H1 (cell line): ENCODE results near the gene MAP4K5. TPM values are rescaled to one million over a fixed set of nuclear protein-coding genes. Genes with fewer than 3 reads are reported as not detected.

ENCODE experiments used
- CTCF ChIA-PET: fragments of 300-600 bp; sonication (Branson Sonifier 250); formaldehyde crosslinking; loops from one replicate; lab custom pipeline; 2021; ENCODE audit not compliant: partially characterized antibody; lab: Charles Lee
- POLR2A ChIA-PET: fragments of 300-600 bp; sonication (Branson Sonifier 250); formaldehyde crosslinking; loops from one replicate; lab custom pipeline; 2021; ENCODE audit warnings: inconsistent platforms; ENCODE audit not compliant: partially characterized antibody; lab: Charles Lee
- DNase-seq, 2 experiments: peaks; one replicate each; pipeline versions ENCODE4 v3.0.0 to v3.0.0-alpha.2; 2010 to 2022; ENCODE audit warnings: low spot score in 2 of 2, low read depth in 1 of 2, mixed read lengths in 1 of 2
- FAIRE-seq: peaks from 2 replicates; lab custom pipeline; 2011; peaks lifted over from hg19 to GRCh38; lab: Jason Lieb, UNC
- H2AFZ ChIP-seq: 2 replicates; pipeline ENCODE4 v1.8.1; 2012; ENCODE audit warnings: low read length, inconsistent platforms
- H2AK5ac ChIP-seq: 2 replicates; pipeline ENCODE4 v1.6.1; 2013; ENCODE audit warnings: low read depth, low read length
- H2BK120ac ChIP-seq: replicated peaks from 2 replicates; pipeline ENCODE3; 2013; ENCODE audit warnings: low read depth, low read length, inconsistent platforms
- H2BK12ac ChIP-seq: 2 replicates; pipeline ENCODE4 v1.6.1; 2013; ENCODE audit warnings: low read depth, low read length
- H2BK15ac ChIP-seq: 2 replicates; pipeline ENCODE4 v1.6.1; 2013; ENCODE audit warnings: low read length
- H2BK20ac ChIP-seq: 2 replicates; pipeline ENCODE4 v1.6.1; 2013; ENCODE audit warnings: low read length
- H2BK5ac ChIP-seq: 2 replicates; pipeline ENCODE4 v1.6.1; 2013; ENCODE audit warnings: low read depth, low read length
- H3K14ac ChIP-seq: 2 replicates; pipeline ENCODE4 v1.6.1; 2013; ENCODE audit warnings: inconsistent platforms; ENCODE audit not compliant: insufficient read length
- H3K18ac ChIP-seq: 2 replicates; pipeline ENCODE4 v1.6.1; 2013; ENCODE audit warnings: low read length; ENCODE audit errors: extremely low read depth
- H3K23ac ChIP-seq: 2 replicates; pipeline ENCODE4 v1.6.1; 2013; ENCODE audit warnings: inconsistent platforms; ENCODE audit not compliant: insufficient read length
- H3K23me2 ChIP-seq: 2 replicates; pipeline ENCODE4 v1.6.1; 2013; ENCODE audit warnings: low read depth, low read length
- H3K27ac ChIP-seq: 2 replicates; pipeline ENCODE4 v1.6.1; 2011; ENCODE audit warnings: low read depth, low read length, inconsistent platforms
- H3K27me3 ChIP-seq, 4 experiments: replicated peaks in 1 of 4; 1 replicate in 1 of 4; 2 replicates in 3 of 4; pipeline versions ENCODE4 v1.6.1 to v1.8.1; 2011 to 2013; ENCODE audit warnings: low read length in 3 of 4, mild to moderate bottlenecking in 3 of 4, inconsistent platforms in 2 of 4, mixed read lengths in 2 of 4, moderate library complexity in 1 of 4; ENCODE audit not compliant: control insufficient read depth in 3 of 4, insufficient read depth in 3 of 4; ENCODE audit errors: extremely low read depth in 1 of 4
- H3K36me3 ChIP-seq, 4 experiments: 2 replicates each; pipeline versions ENCODE4 v1.6.1 to v1.8.1; 2011 to 2013; ENCODE audit warnings: mild to moderate bottlenecking in 4 of 4, low read length in 3 of 4, moderate library complexity in 2 of 4, control low read depth in 1 of 4, inconsistent platforms in 1 of 4; ENCODE audit not compliant: insufficient read depth in 4 of 4, control insufficient read depth in 2 of 4
- H3K4ac ChIP-seq: replicated peaks from 2 replicates; pipeline ENCODE3; 2013; ENCODE audit warnings: low read length, low read depth, mixed read lengths, inconsistent platforms; ENCODE audit not compliant: insufficient read length
- H3K4me1 ChIP-seq, 4 experiments: replicated peaks in 1 of 4; 1 replicate in 1 of 4; 2 replicates in 3 of 4; pipeline versions ENCODE4 v1.6.1 to v1.8.1; 2011 to 2013; ENCODE audit warnings: low read length in 3 of 4, inconsistent platforms in 2 of 4, mixed read lengths in 1 of 4; ENCODE audit not compliant: insufficient read depth in 4 of 4, control insufficient read depth in 3 of 4
- H3K4me2 ChIP-seq, 2 experiments: 2 replicates each; pipeline versions ENCODE4 v1.6.1 to v1.8.1; 2011 to 2013; ENCODE audit warnings: low read depth in 2 of 2, low read length in 2 of 2, control low read depth in 1 of 2, inconsistent platforms in 1 of 2, mild to moderate bottlenecking in 1 of 2; ENCODE audit not compliant: insufficient read depth in 1 of 2
- H3K4me3 ChIP-seq, 4 experiments: fragments of 200-600, 300-600 bp in 1 of 4; sonication (generic), shearing (Covaris generic), sonication (Bioruptor Twin) in 1 of 4; 2 replicates each; pipeline versions ENCODE4 v1.5.1 to v1.8.1; 2011 to 2016; ENCODE audit warnings: low read length in 4 of 4, low read depth in 3 of 4, control low read depth in 2 of 4, inconsistent platforms in 2 of 4, mild to moderate bottlenecking in 2 of 4, mixed read lengths in 1 of 4, moderate library complexity in 1 of 4; ENCODE audit not compliant: insufficient read depth in 2 of 4; ENCODE audit errors: extremely low read depth in 1 of 4
- H3K56ac ChIP-seq: replicated peaks from 2 replicates; pipeline ENCODE3; 2013; ENCODE audit warnings: low read depth, mild to moderate bottlenecking, mixed read lengths, low read length, inconsistent platforms; ENCODE audit not compliant: insufficient read length
- H3K79me1 ChIP-seq: 2 replicates; pipeline ENCODE4 v1.6.1; 2013; ENCODE audit warnings: low read depth, low read length, control low read depth
- H3K79me2 ChIP-seq, 2 experiments: 2 replicates each; pipeline versions ENCODE4 v1.6.1 to v1.8.1; 2012 to 2013; ENCODE audit warnings: low read length in 2 of 2, mild to moderate bottlenecking in 2 of 2, inconsistent platforms in 1 of 2; ENCODE audit not compliant: insufficient read depth in 2 of 2, control insufficient read depth in 1 of 2
- H3K9ac ChIP-seq, 4 experiments: replicated peaks in 1 of 4; 1 replicate in 1 of 4; 2 replicates in 3 of 4; pipeline versions ENCODE4 v1.6.1 to v1.8.1; 2011 to 2013; ENCODE audit warnings: low read depth in 3 of 4, low read length in 3 of 4, control low read depth in 2 of 4, mild to moderate bottlenecking in 2 of 4, moderate library complexity in 2 of 4, inconsistent platforms in 1 of 4; ENCODE audit errors: extremely low read depth in 1 of 4
- H3K9me3 ChIP-seq, 2 experiments: 2 replicates each; pipeline versions ENCODE4 v1.6.1 to v1.8.1; 2012 to 2013; ENCODE audit warnings: mild to moderate bottlenecking in 2 of 2, moderate library complexity in 2 of 2, control low read depth in 1 of 2, inconsistent platforms in 1 of 2, low read depth in 1 of 2, low read length in 1 of 2, mixed read lengths in 1 of 2; ENCODE audit not compliant: insufficient read depth in 2 of 2
- H4K20me1 ChIP-seq, 2 experiments: replicated peaks in 1 of 2; 2 replicates each; pipeline versions ENCODE3 to v1.8.1; 2011 to 2013; ENCODE audit warnings: inconsistent platforms in 2 of 2, low read length in 2 of 2, mild to moderate bottlenecking in 1 of 2; ENCODE audit not compliant: insufficient read depth in 2 of 2, control insufficient read depth in 1 of 2
- H4K5ac ChIP-seq: 2 replicates; pipeline ENCODE4 v1.6.1; 2013; ENCODE audit warnings: low read length, low read depth, mixed read lengths, inconsistent platforms; ENCODE audit not compliant: insufficient read length
- H4K8ac ChIP-seq: 2 replicates; pipeline ENCODE4 v1.8.0; 2013; ENCODE audit warnings: mild to moderate bottlenecking, moderate library complexity, low read length, inconsistent platforms; ENCODE audit not compliant: insufficient read depth; ENCODE audit errors: extremely low read depth
- H4K91ac ChIP-seq: replicated peaks from 2 replicates; pipeline ENCODE3; 2013; ENCODE audit warnings: low read length, mixed read lengths, inconsistent platforms; ENCODE audit not compliant: insufficient read length
- ASH2L ChIP-seq: fragments of 200-600, 300-600 bp; sonication (generic); IDR thresholded peaks from one replicate; pipeline ENCODE4 v1.7.1; 2017; ENCODE audit warnings: low read length
- HDAC2 ChIP-seq, 2 experiments: fragments of 300-600 bp in 1 of 2; sonication (generic) in 1 of 2; IDR thresholded peaks; 2 replicates each; pipeline ENCODE4 v1.6.1; 2011 to 2012; ENCODE audit warnings: low read depth in 2 of 2, low read length in 2 of 2, mild to moderate bottlenecking in 2 of 2, moderate library complexity in 2 of 2, borderline replicate concordance in 1 of 2, inconsistent platforms in 1 of 2
- USF2 ChIP-seq: IDR thresholded peaks from 2 replicates; pipeline ENCODE4 v1.6.1; 2011; ENCODE audit warnings: low read length, improper control_type of control experiment
- WGBS, 2 experiments: shearing (Covaris generic) in 1 of 2; methylation state at CpG; one replicate each; pipeline versions ENCODE4 v1.1.6 to v1.1.7; 2013 to 2015; ENCODE audit warnings: low lambda C conversion rate in 2 of 2, mixed read lengths in 2 of 2, inconsistent platforms in 1 of 2, low coverage in 1 of 2, missing lambda C conversion rate in 1 of 2; ENCODE audit not compliant: insufficient replicate concordance in 2 of 2, insufficient coverage in 1 of 2, insufficient read length in 1 of 2; ENCODE audit errors: extremely low coverage in 1 of 2, missing lambda C conversion rate in 1 of 2; 5-methylcytosine and 5-hydroxymethylcytosine counted together
- polyA plus RNA-seq, 7 experiments: library from polyadenylated mRNA; depleted of rRNA in 3 of 7; stranded (reverse) in 5 of 7; unstranded in 2 of 7; fragments of >200 nt in 5 of 7; fragments of 200-250 nt in 2 of 7; gene quantifications; 1 replicate in 5 of 7; 2 replicates in 1 of 7; 4 replicates in 1 of 7; pipeline versions ENCODE4 v1.2.1 to v1.2.3, GENCODE V29; 2011 to 2013; ENCODE audit warnings: missing spikeins in 2 of 7, mixed read lengths in 2 of 7
- total RNA-seq: library from RNA; stranded (reverse); fragmentation: NEBNext Ultra II Directional; extraction: Animal tissue kit (Norgen Biotek cat#: 25700); gene quantifications from 2 replicates; pipeline ENCODE4 v1.2.1, GENCODE V29; 2021

The MAP4K5 gene
- total and polyA plus RNA-seq, 2 of the 8 experiments (the other 6 are each of a cell fraction or from before 2014, with no cell fraction given), result 7.6 to 34.5 TPM

DNA sequence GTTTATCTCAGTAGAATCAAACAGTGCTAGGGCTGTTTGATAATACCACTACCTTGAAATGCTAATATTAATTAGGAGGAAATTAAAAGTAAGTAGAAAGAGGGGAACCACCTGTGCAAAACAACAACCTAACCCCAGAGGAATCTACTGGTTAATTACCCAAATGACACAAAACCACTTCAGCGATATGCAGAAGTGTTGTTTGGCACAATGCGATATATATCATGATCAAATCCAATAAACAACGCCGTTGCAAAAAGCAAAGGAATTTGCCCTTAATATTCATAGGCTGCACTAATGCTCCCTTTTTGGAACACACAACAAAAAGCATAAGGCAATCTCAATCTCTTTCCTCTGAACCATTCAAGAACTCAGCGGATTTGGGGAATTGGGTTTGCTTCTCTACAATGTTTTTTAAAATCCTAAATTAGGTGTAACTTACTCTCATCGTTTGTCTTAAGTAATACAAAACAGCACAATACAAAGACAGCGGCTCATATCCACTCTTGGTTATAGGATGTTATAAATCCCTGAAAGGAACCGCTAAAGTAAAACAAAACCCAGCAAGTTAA is 1.5 kb downstream of the MAP4K5 start:
- Histone ChIP-seq H2AK5ac (no peak overlapping the region), H4K5ac (no peak overlapping the region), H3K79me2 (peaks cover 5 to 58% of the 10 kb centered on the region in 2 experiments), H4K8ac (no peak overlapping the region), H3K9me3 (no peaks in the 10 kb centered on the region), H3K23me2 (peaks cover 11% of the 10 kb centered on the region), H3K9ac (peak overlapping the region in 1 of 4 experiments; percentile 93; a peak in 3 of 7 replicates), H3K56ac (no peak overlapping the region), H3K79me1 (no peaks in the 10 kb centered on the region), H3K23ac (no peak overlapping the region), H3K18ac (no peak overlapping the region; the same call in 1 of the 2 replicates), H2BK12ac (no peak overlapping the region), H3K14ac (no peak overlapping the region), H2BK5ac (no peak overlapping the region), H3K4me2 (peak overlapping the region; percentile 77 to 88), H4K20me1 (peaks cover 0 to 6% of the 10 kb centered on the region in 2 experiments), H3K4me3 (peak overlapping the region; percentile 75 to 91 (median 86); a peak in 7 of 8 replicates), H2AFZ (no peak overlapping the region), H3K27ac (no peak overlapping the region), H2BK20ac (no peak overlapping the region), H3K4ac (no peak overlapping the region), H3K27me3 (no peaks in the 10 kb centered on the region), H2BK120ac (no peak overlapping the region), H2BK15ac (no peak overlapping the region), H4K91ac (no peak overlapping the region), H3K4me1 (peaks cover 0 to 6% (median 5%) of the 10 kb centered on the region in 4 experiments; a peak in 3 of 7 replicates), H3K36me3 (no peaks in the 10 kb centered on the region; a peak in 1 of 8 replicates)
- TF ChIP-seq HDAC2 (IDR thresholded peaks at IDR 0.05; ENCODE audit: borderline replicate concordance in 1 of 2, low read depth in 2 of 2, low read length in 2 of 2), result no peak
- TF ChIP-seq USF2, result no peak
- no peak for TF ChIP-seq ASH2L
- FAIRE-seq, result no peak
- DNase-seq, result no peak
- CTCF ChIA-PET, result interaction anchor here (1.3 to 1.6 kb wide), 2 partner anchors 190 to 213 kb away, joined by 4 to 5 read pairs; no protein-coding TSS in a partner anchor
- POLR2A ChIA-PET, result interaction anchor here (1.4 to 1.7 kb wide), 2 partner anchors 134 to 218 kb away, joined by 7 to 10 read pairs; partner anchors contain the start of genes CDKL1, DMAC2L and L2HGDH
- 68% methylated on average over 8 of the region's 8 CpGs; no CpG with 5 or more reads in 1 of the 2 experiments for WGBS, 2 experiments
